AG04449 (cell line): Measurements from ENCODE around the gene CCDC47.
"Not testable (repeated sequence)": the region's sequence is repeated elsewhere in the genome, so short reads cannot be mapped to it uniquely, and the experiment has no call there.

Experiments used
- CTCF ChIA-PET: fragments of 350-600 bp; formaldehyde crosslinking; extraction: SDS; loops from one replicate; lab custom pipeline; 2021; ENCODE audit warnings: antibody characterized with exemption; lab: Yijun Ruan, JAX
- POLR2A ChIA-PET: fragments of 400-600, 350-600 bp; formaldehyde crosslinking; extraction: SDS; loops from one replicate; lab custom pipeline; 2020; ENCODE audit warnings: antibody characterized with exemption, inconsistent platforms; lab: Yijun Ruan, JAX
- DNase-seq: peaks from one replicate; pipeline ENCODE4 v3.0.0-alpha.2; 2010; ENCODE audit warnings: low read depth, low spot score
- H3K4me3 ChIP-seq: 2 replicates; pipeline ENCODE4 v1.5.1; 2011; ENCODE audit warnings: low read depth, mild to moderate bottlenecking, control low read depth, low read length
- TF ChIP-seq, protein P1 (sequence below): IDR thresholded peaks from one replicate; pipeline ENCODE4 v1.5.1; 2011; ENCODE audit warnings: mild to moderate bottlenecking, moderate library complexity, low read length, control low read depth, inconsistent platforms; ENCODE audit not compliant: insufficient read depth; ENCODE audit errors: missing control alignments

The CCDC47 gene

DNA sequence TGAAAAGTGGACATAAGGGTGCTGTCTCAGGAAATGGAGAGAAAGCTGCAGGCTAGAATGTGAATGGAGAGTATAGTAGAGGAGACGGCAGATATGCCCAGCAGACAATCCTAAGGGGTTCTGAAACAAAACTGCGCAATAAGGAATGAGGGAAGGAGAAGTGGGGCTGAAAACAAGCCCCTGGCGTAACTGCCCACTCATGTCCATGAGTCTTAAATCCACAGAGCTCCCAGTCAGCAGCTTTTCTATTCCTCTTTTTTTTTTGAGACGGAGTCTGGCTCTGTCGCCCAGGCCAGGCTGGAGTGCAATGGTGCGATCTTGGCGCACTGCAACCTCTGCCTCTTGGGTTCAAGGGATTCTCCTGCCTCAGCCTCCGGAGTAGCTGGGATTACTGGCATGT is 37.7 kb downstream of the CCDC47 start:
- ChIA-PET POLR2A (no interaction called here), CTCF (interaction anchor here (1.2 to 1.3 kb wide), 2 partner anchors 37 to 310 kb away, joined by 3 to 4 read pairs; no protein-coding TSS in a partner anchor)
- TF ChIP-seq, protein P1, sequence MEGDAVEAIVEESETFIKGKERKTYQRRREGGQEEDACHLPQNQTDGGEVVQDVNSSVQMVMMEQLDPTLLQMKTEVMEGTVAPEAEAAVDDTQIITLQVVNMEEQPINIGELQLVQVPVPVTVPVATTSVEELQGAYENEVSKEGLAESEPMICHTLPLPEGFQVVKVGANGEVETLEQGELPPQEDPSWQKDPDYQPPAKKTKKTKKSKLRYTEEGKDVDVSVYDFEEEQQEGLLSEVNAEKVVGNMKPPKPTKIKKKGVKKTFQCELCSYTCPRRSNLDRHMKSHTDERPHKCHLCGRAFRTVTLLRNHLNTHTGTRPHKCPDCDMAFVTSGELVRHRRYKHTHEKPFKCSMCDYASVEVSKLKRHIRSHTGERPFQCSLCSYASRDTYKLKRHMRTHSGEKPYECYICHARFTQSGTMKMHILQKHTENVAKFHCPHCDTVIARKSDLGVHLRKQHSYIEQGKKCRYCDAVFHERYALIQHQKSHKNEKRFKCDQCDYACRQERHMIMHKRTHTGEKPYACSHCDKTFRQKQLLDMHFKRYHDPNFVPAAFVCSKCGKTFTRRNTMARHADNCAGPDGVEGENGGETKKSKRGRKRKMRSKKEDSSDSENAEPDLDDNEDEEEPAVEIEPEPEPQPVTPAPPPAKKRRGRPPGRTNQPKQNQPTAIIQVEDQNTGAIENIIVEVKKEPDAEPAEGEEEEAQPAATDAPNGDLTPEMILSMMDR, result no peak
- no peak for DNase-seq
- H3K4me3 ChIP-seq, result no peak overlapping the region

DNA sequence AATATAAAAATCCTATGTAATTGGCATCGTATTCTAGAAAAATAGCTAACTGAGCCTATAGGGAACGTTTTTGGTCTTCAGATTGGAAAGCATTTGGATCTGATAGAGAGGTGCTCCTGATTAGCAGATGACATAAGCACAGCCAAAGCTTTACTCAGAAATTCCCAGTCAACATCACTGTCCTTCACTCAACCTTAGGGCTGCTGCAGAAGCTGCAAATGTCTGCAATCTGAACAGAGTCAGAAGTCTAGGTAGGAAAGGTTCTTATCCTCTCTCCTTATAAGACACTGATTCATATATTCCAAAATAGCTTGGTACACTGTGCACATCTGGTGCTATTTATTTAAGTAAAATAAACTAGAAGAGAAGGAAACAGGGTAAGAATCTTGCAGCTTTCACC is 51.0 kb downstream of the CCDC47 start:
- DNase-seq, result no peak
- ChIA-PET POLR2A (no interaction called here), CTCF (interaction anchor here (1.9 kb wide), 1 partner anchor 12 kb away, joined by 7 read pairs; no protein-coding TSS in a partner anchor)
- TF ChIP-seq, protein P1, result no peak
- H3K4me3 ChIP-seq, result no peak overlapping the region

DNA sequence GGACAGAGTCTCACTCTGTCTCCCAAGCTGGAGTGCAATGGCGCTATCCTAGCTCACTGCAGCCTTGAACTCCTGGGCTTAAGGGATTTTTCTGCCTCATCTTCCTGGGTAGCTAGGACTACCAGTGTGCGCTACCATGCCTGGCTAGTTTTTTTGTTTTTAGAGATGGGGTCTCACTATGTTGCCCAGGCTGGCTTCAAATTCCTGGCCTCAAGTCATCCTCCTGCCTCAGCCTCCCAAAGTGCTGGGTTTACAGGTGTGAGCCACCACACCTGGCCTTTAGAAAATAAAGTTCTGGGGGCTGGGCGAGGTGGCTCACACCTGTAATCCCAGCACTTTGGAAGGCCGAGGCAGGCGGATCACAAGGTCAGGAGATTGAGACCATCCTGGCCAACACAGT is 53.2 kb downstream of the CCDC47 start:
- H3K4me3 ChIP-seq, POLR2A ChIA-PET, DNase-seq: not testable (repeated sequence)
- CTCF ChIA-PET, result interaction anchor here (1.0 to 1.4 kb wide), 2 partner anchors 10 to 22 kb away, joined by 4 to 5 read pairs; no protein-coding TSS in a partner anchor

DNA sequence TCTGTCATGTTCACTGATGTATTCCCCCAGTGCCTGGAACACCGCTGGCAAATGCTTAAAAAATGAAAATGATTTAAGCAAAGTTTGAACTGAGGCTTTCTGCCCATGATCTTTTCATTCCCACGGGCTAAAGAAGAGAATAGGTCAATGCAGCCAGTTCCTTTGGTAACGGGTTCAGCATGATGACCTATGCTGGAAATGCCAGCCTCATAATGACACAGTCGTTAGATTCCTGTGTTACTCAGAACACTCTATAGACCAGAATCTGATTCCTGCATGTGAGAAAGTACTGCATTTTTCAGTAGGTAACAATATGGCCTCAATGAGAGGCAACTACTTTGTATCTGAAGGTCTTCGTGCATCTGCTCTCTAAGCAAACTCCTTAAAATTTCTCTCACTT is 54.4 kb downstream of the CCDC47 start:
- TF ChIP-seq, protein P1, result no peak
- no peak overlapping the region for H3K4me3 ChIP-seq
- CTCF ChIA-PET, result interaction anchor here (1.4 kb wide), 1 partner anchor 21 kb away, joined by 5 read pairs; no protein-coding TSS in a partner anchor
- DNase-seq, result no peak
- POLR2A ChIA-PET, result no interaction called here

DNA sequence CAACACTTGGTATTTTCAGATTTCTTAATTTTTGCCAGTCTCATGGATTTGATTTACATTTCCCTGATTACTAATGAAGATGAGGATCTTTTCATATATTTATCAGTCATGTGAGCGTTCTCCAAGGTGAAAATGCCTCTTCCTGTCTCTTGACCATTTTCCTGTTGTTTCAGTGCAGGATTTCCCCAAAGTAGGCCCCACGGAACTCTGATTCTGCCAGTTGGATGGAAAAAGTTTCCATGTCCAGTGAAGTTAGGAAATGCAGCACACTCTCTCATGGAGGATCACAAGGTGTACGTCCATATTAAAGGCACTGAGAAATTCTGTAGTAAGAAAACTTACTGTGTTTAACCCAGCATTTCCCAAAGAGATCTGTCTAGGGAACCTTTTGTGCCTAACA is 57.0 kb downstream of the CCDC47 start:
- ChIA-PET CTCF (interaction anchor here (1.5 to 2.5 kb wide), 2 partner anchors 16 to 19 kb away, joined by 4 to 13 read pairs; partner anchors contain the start of gene LIMD2), POLR2A (no interaction called here)
- DNase-seq, result no peak
- no peak overlapping the region for H3K4me3 ChIP-seq
- TF ChIP-seq, protein P1, result no peak

DNA sequence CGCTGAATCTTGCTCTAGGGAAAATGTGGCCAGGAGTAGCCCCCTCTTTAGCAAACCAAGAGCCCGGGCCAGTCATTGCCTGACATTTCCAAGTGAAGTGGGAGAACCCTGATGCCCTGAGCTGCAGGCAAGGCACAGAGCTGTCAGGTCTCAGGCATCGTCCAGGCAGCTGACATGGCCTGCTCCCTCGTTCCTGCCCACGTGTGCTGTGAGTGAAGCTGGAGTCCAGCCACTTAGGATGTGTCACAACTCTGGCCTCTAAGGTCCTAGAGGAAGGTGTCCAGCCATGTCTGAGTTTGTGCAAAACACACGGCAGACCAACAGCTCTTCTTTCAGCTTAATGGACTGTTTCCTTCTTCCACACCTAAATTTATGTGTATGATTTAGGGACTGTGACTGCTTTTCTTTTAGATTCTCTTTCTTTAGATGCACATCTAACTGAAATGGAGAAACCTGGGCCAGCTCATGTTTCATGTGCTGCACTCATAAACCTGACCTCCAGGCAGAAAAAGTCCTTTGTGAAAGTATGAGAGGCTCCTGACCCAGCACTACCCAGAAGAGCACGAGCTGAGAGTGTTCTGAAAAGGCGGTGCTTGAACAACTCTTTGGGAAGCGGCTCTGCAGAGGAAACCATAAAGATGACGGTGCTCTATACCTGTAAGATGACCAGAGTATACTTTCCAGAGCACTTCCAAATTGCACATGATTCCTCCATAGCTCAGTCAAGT is 58.7 kb downstream of the CCDC47 start:
- POLR2A ChIA-PET, result interaction anchor here (0.7 kb wide), 1 partner anchor 11 kb away, joined by 3 read pairs; no protein-coding TSS in a partner anchor
- TF ChIP-seq, protein P1, result no peak
- CTCF ChIA-PET, result interaction anchor here (0.8 to 2.5 kb wide), 4 partner anchors 12 to 17 kb away, joined by 4 to 13 read pairs (median 5); partner anchors contain the start of gene LIMD2
- H3K4me3 ChIP-seq, result no peak overlapping the region
- no peak for DNase-seq

DNA sequence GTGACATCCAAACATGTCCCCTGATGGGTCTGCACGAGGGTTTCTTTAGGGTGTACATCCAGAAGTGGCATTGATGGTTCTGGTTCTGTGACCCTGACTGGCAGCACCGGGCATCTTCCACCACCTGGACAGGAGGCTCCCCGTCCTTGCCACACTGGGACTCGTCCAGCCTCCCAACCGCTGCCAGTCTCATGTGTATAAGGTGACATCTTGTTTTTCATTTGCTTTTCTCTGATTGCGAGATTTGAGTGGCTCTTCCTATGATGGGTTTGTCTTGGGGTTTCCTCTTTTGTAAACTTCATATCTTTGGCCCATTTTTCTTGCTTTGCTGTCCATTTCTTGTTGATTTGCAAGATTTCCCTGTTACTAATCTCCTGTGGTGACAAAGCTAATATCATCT is 64.3 kb downstream of the CCDC47 start:
- CTCF ChIA-PET, result interaction anchor here (1.2 to 1.9 kb wide), 2 partner anchors 11 to 13 kb away, joined by 4 to 7 read pairs; no protein-coding TSS in a partner anchor
- POLR2A ChIA-PET, result no interaction called here
- DNase-seq, result no peak
- no peak overlapping the region for H3K4me3 ChIP-seq
- TF ChIP-seq, protein P1, result no peak
